SIG-M5 (cell line): ENCODE measurements around the gene C4orf33.
"Not testable (repeated sequence)": the region's sequence is repeated elsewhere in the genome, so short reads cannot be mapped to it uniquely, and the experiment has no call there.

Experiments used
- DNase-seq: peaks from one replicate; lab custom pipeline; 2025; lab: John Stamatoyannopoulos, UW

The C4orf33 gene, protein sequence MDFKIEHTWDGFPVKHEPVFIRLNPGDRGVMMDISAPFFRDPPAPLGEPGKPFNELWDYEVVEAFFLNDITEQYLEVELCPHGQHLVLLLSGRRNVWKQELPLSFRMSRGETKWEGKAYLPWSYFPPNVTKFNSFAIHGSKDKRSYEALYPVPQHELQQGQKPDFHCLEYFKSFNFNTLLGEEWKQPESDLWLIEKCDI

DNA sequence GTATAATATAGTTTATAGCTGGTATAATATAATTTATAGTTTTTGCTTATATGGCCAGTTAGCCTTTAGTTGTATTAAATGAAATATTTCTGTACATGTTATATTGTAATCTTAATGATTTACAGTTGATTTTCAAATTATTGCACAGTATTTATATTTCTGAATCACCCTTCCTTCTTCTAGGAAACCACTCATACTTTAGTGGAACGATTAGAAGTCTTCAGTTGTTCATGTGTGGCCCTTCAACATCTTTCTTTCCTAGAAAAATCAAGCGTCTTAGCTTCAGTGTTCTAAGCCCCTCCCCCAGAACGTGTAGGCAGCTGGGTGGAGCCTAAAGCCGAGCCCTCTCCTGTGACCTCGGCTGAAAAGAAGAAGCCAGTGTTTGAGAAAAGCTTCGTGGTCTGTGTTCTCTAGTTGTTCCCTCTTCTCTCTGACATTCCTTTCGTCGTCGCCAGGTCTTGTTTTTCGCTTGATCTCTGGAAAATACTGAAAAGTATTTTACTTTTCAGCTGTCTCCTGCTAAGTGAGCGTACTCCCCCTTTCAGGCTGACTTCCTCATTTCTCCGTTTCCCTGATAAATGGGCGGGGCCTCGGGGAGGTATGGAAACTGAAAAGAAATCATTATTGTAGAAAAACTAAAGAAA lies at the start of gene C4orf33:
C4orf33 (plus strand) TSS at position 342 of the 644 bp plus-strand sequence. CDS start 6,459 bp downstream, outside the sequence.
- DNase-seq, result peak; percentile 57

GRCh38 chr4:129059028-129059427 lies 36.9 kb upstream of the C4orf33 start:
- no peak for DNase-seq

GRCh38 chr4:129062580-129062979 lies 33.4 kb upstream of the C4orf33 start:
- no peak for DNase-seq

- no peak for DNase-seq
These were observed 32.3 kb upstream of the C4orf33 start for GRCh38 chr4:129063640-129064039.

DNA sequence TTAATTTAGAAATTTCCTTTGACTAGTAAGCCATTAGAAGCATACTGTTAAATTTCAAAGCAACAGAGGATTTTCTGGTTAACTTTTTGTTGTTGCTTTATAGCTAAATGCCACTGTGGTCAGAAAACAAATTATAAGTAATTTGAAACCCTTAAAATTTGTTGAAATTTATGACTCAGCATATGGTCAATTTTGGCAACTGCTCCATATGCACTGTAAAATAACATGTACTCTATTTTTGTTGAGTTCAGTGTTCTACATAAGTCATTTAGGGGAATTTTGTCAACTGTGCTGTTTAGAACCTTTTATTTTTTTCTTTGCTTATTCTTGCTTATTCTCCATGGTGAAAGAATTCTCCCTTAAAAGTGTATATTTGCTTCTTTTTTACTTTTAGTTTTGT lies 31.2 kb upstream of the C4orf33 start:
- DNase-seq, result no peak

DNA sequence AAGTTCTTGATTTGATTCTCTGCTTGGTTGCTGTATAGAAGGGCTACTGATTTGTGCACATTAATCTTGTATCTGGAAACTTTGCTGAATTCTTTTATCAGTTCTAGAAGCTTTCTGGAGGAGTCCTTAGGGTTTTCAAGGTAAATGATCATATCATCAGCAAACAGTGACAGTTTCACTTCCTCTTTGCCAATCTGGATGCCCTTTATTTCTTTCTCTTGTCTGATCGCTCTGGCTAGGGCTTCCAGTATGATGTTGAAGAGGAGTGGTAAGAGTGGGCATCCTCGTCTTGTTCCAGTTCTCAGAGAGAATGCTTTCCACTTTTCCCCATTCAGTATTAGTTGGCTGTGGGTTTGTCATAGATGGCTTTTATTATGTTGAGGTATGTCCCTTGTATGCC lies 26.4 kb upstream of the C4orf33 start:
- not testable (repeated sequence) for DNase-seq

- DNase-seq, result no peak
These were observed 18.6 kb upstream of the C4orf33 start for GRCh38 chr4:129077326-129077725.

DNA sequence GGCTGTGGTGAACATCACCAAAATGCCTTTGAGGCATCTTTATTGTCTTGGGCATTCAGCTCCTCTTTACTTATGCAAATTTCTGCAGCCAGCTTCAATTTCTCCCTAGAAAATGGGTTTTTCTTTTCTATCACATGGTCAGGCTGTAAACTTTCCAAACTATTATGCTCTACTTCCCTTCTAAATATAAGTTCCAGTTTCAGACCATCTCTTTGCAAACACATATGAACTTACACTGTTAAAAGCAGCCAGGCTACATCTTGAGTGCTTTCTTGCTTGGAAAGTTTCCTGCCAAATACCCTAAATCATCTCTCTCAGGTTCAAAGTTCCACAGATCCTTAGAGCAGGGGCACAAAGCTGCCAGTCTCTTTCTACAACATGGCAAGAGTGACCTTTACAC lies 15.8 kb upstream of the C4orf33 start:
- DNase-seq, result no peak

DNA sequence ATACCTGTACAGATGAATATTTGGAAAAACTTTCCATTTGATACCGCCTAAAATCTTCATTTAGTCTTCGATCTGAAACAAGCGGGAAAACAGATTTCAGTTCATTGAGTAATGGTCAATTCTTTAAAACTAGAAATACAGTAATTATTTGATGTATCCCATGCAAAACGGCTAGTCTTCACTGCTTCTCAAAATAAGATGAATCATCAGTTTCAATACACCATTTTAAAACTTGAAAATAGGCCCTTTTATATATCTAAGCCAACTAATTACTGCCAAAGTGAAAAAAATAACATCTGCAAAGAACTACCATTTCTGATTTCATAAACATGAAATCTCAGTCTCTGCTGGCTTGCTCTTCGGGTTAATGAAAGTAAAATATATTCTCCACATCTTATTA lies 13.7 kb upstream of the C4orf33 start:
- no peak for DNase-seq

GRCh38 chr4:129085472-129085871 lies 10.5 kb upstream of the C4orf33 start:
- no peak for DNase-seq

DNA sequence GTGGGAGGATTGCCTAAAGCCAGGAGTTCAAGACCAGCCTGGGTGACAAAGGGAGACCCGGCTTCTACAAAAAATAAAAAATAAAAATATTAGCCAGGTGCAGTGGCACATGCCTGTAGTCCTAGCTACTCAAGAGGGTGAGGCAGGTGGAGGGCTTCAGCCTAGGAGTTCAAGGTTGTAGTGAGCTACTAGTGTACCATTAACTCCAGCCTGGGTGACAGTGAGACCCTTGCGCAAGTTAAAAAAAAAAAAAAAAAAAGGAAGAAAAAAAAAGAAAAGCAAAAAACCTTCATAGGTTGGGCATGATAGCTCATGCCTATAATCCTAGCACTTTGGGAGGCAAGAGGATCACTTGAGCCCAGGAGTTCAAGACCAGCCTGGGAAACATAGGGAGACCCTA lies 8.4 kb upstream of the C4orf33 start:
- DNase-seq, result no peak

GRCh38 chr4:129092631-129093190 lies 3.2 kb upstream of the C4orf33 start:
- DNase-seq, result no peak

DNA sequence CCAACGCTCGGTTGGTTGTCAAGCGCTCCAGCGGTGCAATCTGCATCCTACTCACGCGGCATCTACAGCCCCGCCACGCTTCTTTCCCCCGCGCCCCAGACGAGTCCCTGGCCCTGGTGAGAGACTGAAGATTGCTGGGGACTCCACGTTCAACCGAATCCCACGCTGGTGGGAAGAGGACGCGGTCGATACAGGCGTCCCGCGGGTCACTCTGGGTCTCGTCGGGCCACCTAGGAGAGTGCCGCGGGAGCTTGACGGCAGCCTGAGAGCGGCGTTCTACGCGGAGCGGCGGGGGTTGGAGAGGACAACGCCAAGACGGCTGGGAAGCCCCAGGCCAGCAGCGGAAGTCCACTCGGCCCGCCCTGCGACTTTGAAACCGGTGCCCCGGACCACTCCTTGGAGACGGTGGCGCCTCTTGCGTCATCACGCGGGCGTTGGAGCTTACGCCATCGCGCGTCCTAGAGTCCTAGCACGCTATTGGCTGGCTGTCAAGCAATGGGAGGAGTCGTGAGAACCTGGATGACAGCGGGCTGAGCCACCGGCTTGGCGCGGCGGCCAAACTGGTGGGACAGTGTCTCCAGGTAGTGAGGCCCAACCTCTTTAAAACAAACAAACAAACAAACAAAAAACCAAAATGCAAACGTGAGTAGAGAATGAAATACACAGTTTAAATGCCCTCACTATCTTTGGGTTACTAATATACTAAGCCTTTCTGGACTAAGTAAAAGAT lies 2.6 kb upstream of the C4orf33 start, which contains the start of gene SCLT1:
SCLT1 (minus strand) TSS at position 349 of the 730 bp plus-strand sequence. CDS start 436 bp downstream, outside the sequence.
- DNase-seq, result peak; percentile 75

DNA sequence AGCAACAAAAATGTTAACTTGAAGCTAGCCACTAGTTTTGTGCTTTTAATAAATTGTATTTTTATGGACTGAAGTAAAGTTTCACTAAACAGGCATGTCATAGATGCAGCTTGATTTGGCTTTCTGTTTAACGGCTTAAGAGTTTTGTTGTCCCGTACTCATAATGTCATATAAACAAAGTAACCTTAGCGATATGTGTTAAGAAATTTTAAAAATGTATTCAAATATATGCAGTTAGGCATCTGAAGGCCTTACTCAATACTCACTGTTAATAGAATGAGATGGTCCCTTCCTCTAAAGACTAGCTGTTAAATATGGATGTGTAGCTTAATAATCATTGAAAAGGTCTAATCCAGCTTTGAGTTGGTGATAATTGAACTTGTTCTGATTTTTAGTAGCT lies 1.6 kb upstream of the C4orf33 start:
- no peak for DNase-seq

- DNase-seq, result no peak
These were observed 2.6 kb downstream of the C4orf33 start for GRCh38 chr4:129098531-129099001.

GRCh38 chr4:129109965-129110824 lies 14.2 kb downstream of the C4orf33 start:
- no peak for DNase-seq

DNA sequence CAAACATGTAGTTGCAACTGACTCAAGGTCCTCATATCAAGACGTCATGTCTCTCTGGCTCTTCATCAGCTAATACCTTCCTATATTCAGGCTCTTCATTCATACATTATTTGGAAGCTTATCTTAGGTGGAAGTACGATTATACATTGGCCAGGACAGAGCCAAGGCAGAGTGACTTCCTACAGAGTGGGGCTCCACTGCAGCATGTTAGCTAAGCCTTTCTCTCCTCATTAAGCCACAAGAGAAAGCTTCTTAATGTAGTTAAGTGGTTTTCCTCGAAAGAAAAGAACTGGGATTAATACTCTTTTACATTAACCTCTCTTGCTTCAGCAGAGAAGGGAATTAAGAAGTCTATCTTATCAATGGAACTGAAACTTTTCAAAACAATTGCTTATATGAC lies 15.0 kb downstream of the C4orf33 start:
- no peak for DNase-seq

GRCh38 chr4:129111919-129112318 lies 16.0 kb downstream of the C4orf33 start:
- no peak for DNase-seq

DNA sequence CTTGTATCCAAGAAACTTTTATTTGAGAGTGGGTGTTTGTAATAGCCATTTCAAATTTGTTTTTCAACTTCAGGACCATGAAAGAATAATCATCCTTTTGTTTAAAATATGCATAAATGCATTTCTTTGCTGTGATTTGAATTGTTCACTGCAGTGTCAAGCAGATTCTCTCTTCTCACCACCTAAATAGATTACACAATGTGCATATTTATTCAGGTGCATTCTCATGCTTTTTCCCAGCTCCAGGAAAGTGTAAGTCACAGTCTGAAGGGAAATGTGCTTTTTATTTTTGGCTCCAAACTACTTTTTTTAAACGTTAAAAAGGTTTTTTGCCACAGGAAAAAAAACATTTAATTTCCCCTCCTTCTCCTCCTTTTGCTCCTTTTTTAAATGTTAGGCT lies 17.5 kb downstream of the C4orf33 start:
- DNase-seq, result no peak

- DNase-seq, result no peak
These were observed 18.0 kb downstream of the C4orf33 start for GRCh38 chr4:129113919-129114318.

DNA sequence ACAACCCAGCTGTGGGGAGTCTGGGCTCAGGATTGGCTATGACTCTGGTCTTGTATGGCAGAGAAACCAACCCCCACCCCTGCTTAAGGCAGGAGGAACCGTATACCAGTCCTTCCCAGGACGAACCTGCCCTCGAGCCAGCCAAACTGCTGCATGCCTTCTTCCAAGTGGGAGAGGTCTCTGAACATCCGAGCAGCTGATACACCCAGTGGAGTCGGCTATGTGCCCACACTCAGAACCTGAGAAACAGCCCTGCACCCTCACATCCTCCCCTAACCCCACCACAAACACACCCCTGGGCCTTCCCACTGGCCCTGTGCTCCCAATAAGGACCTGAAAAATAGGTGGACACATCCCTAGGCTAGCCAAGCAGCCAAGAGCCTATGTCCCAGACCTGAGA lies 21.8 kb downstream of the C4orf33 start:
- no peak for DNase-seq

GRCh38 chr4:129126614-129127013 lies 30.7 kb downstream of the C4orf33 start:
- not testable (repeated sequence) for DNase-seq
